Activated CD4-positive, alpha-beta T cell treated with anti-CD3 and anti-CD28 coated beads for 4 hours (primary cell): ENCODE data around the gene FDXACB1.
A peak's percentile ranks its signal among the peaks of the same experiment; 100 is the strongest.
"Not testable (repeated sequence)": the region's sequence is repeated elsewhere in the genome, so short reads cannot be mapped to it uniquely, and the experiment has no call there.

Experiments
- DNase-seq, 2 donors: peaks; one replicate each; pipeline ENCODE4 v3.0.0-alpha.2; 2020

FDXACB1 gene

GRCh38 chr11:111909378-111909777, 30.4 kb upstream of the FDXACB1 start:
- no peak for DNase-seq

DNA sequence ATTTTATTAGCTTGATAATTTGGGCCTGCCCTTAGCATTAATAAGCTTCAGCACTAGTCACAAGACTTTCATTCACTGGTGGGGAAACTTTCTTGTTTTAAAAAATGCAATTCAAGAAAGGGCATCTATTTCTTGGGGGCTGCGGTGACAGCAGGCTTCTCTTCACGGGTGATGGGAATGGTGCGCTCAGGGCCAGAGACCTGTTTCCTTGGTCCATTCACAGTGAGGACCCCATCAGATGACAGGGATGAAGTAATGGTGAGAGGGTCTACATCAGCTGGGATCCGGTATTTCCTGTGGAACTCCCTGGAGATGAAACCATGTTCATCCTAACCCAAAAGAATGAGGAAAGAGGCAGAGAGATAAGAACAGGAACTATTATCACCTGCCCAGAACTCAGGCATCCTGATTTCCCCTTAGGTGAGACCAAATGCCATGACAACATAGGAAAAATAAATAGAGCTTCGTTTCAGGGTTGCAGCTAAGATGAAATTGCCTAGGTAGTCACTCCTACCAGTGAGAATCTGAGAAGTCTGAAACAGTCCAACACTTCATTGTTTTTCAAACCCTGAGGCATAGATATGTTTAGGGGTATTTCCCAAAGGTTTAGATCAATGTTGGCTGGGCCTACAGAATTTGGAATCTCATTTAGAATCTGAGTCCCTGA, 29.8 kb upstream of the FDXACB1 start:
- DNase-seq = no peak

GRCh38 chr11:111906680-111907079, 27.7 kb upstream of the FDXACB1 start:
- DNase-seq = no peak

GRCh38 chr11:111905411-111905810, 26.4 kb upstream of the FDXACB1 start:
- DNase-seq = no peak

- no peak for DNase-seq
These were observed 7.9 kb upstream of the FDXACB1 start for GRCh38 chr11:111886844-111887243.

DNA sequence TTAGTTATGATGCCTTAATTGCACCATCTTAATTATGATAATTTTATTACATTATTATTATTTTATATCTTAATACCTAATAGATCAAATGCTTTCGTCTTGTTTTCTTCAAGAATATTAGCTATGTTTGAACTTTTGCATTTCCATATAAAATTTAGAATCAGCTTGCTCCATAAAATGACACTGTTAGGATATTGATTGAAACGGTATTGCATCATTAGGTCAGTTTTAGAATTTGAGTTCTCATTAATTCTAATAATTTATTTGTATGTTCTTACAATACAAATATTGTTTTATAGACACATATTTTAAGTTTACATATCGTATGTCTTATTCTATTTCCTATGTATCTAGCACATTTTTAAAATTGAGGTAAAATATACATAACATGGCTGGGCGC, 7.1 kb upstream of the FDXACB1 start:
- DNase-seq = no peak

DNA sequence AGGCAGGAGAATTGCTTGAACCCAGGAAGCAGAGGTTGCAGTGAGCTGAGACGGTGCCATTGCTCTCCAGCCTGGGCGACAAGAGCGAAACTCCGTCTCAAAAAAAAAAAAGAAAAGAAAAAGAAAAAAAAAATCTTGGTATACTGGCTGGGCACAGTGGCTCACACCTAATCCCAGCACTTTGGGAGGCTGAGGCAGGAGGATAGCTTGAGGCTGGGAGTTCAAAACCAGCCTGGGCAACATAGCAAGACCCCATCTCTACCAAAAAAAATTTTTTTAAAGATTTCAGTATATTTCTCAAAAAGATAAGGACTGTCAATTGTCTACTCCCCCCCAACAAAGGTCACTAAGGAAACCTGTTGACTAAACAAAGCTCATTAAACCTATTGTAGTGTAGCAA, 6.1 kb upstream of the FDXACB1 start:
- DNase-seq = not testable (repeated sequence)

DNA sequence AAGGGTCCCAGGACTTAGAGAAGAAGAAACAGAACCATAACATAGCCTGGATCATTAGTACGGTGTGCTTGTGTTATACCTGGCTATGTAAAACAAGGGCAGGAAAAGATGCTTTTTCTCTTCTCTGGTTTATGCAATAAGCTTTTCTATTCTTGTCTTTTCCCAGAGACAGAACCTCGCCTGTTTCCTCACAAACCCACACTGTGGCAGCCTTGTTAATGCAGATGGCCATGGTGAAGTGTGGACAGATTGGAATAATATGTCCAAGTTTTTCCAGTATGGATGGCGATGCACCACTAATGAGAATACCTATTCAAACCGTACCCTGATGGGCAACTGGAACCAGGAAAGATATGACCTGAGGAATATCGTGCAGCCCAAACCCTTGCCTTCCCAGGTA, 3.2 kb upstream of the FDXACB1 start:
- no peak for DNase-seq

DNA sequence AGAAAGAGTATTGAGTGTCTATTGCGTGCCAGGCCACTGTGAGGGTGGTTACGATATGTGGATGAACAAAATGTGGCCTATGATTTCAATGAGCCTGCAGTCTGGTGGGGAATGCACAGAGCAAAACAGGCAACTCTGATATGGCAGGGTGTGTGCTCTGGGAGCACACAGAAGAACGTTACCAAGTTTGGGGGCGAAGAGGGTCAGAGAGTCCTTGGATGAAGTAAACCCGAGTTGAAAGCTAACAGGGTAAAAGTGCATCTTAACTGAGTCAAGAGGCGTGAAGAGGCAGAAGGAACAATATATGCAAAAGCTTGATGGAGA, 634 bp upstream of the FDXACB1 start:
- DNase-seq = no peak

GRCh38 chr11:111878385-111878848, 548 bp downstream of the FDXACB1 start:
- DNase-seq = no peak

GRCh38 chr11:111871693-111872161, 7.2 kb downstream of the FDXACB1 start:
- DNase-seq = no peak

GRCh38 chr11:111870886-111871692, 7.9 kb downstream of the FDXACB1 start, which contains the start of gene ALG9:
Gene ALG9, minus strand, starts transcription at chr11:111871581. Its CDS starts 99 bp downstream, at chr11:111871482.
- DNase-seq = peak; percentile 85 to 93

DNA sequence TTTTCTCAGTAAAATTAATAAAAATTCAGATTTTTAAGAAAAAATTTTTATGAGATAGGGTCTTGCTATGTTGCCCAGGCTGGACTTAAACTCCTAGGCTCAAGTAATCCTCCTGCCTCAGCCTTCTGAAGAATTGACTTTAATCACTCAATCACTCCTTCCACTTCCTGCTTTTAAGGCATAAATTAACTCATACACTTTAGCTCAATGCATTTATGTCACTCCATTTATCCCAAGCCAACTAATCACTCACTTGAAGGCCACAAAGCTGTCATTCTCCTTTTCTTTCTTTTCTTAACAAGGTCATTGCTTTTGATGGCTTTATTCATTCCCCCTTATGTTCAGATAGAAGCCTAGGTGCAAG, 8.5 kb downstream of the FDXACB1 start:
- no peak for DNase-seq

DNA sequence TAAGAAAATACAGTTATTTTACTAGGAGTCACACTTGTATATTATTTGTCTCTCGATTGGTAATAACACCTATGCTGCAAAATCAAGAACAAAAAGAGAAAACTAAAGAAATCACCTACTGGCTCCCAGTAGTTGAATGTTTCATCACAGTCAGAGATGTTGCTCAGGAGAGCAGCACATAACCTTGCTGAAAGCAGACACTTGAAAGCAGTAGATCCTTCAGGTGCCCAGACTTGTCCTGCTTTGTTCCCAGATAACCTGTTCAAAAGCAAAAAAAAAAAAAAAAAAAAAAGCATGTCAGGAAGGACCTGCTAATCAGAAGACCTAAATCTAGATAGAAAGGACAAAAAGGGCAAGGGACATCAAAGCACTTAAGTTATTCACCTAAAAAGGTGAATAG, 8.9 kb downstream of the FDXACB1 start:
- DNase-seq = no peak

GRCh38 chr11:111860257-111860656, 18.7 kb downstream of the FDXACB1 start:
- no peak for DNase-seq

DNA sequence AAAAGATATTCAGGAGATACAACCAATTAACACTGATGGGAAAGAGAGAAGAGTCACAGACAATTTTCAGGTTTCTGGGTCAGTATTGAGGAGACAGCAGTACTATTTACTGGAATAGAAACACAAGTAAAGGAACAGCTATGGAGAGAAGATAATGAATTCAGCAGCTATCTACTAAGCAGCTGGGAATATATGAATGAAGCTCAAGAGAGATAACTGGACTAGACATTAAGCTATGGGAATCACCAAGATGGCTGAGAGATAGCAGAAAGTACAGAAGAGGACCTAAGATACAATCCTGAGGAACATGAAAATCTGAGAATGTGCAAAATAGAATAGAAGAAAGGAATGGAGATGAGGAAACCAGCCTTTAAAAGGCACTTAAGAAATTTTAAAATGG, 23.5 kb downstream of the FDXACB1 start:
- no peak for DNase-seq

DNA sequence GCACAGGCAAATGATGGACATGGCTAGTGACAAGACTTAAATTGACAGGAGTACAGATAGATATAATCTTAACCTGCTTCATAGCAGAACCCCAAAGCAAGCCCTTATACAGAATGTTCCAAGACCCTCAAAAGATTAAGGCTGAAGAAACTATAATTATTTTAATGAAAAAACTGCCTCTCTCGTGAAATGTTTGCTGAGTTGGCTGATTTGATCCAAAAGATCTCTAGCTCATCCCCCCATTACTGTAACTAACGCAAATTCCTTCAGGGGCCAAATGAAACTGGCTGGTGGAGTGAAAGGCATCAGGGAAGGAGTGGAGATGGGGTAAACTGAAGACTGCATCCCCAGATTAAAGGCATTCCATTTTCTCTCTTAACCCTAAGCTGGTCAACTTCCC, 26.9 kb downstream of the FDXACB1 start:
- no peak for DNase-seq

- no peak for DNase-seq
These were observed 27.3 kb downstream of the FDXACB1 start for GRCh38 chr11:111851636-111852035.

DNA sequence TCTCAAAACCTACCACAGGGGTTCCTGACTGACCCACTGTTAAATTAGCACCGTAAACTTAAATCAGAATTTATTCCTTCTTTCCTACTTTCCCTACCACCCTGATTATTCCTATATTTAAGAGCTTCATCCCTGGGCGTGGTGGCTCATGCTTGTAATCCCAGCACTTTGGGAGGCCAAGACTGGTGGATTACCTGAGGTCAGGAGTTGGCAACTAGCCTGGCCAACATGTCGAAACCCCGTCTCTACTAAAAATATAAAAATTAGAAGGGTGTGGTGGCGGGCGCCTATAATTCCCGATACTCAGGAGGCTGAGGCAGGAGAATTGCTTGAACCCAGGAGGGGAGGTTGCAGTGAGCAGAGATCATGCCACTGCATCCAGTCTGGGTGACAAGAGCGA, 27.9 kb downstream of the FDXACB1 start:
- no peak for DNase-seq

- no peak for DNase-seq
These were observed 29.3 kb downstream of the FDXACB1 start for GRCh38 chr11:111849631-111850030.

DNA sequence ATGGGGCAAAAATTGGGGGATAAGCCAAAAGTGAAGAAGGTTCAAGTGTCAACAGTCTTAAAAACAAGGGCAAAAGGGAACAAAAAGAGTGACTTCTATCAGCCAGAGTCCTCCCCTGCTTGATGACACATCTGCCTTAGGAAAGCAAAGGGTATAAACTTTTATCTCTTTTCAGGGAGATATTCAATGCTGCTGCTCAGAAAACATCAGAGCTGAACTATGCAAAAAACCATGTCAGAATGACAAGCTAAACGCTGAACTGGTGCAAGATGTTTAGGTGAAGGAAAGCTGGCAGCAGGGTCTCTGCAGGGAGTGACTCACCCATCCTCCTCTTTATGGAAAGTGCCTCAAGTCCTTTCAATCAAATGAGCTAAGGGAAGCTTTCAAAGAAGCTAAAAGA, 32.3 kb downstream of the FDXACB1 start:
- DNase-seq = no peak

DNA sequence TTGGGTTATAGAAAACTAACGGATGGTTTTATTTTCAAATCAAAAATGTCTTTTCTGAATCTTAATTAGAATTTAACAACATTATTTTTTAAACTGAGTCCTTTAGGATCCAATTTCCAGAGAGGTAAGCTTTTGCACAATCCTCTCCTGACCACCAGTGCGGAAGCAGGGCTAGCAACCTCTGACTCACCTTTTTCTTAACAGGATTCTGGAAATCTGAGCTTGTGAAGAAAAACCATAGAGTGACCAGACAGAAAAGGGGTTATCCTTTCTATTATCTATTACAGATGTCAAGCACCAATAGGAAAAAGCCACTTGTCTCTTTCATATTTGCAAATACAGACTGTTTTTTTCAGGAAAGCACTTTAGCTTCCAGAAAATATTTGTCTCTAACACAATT, 32.9 kb downstream of the FDXACB1 start:
- no peak for DNase-seq

DNA sequence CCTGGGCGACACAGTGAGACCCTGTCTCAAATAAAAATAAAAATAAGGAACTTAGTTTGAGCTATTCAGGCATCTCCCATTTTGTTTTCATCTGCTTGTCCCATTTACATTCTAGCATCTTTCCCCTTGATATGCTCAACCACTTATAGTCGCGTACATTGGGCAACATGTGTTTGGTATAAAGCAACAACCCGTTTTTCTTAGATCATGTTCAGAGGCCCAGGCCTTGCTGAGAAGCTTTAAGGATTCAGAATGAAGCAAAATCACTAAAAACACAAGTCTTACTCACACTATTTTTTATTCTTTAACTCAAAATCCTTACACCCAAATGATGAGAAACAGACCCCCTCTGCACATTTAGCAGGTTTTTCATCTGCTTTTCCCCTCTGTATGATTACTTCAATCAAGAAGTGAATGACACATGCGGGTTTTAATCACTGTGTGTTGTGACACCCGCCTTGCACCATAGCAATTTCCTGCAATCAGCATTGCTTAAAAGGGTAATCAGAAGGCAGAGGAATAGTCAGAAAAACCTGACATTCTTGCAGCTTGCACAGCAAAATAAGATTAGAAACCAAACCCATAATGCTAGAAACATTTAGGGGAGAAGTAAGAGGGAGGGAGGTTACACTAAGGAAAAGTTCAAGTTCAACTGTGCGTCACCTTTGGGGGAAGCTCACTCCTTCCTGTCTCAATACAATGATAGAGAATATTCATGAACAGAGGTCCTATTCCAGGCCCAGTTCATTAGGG, 33.5 kb downstream of the FDXACB1 start:
- no peak for DNase-seq

DNA sequence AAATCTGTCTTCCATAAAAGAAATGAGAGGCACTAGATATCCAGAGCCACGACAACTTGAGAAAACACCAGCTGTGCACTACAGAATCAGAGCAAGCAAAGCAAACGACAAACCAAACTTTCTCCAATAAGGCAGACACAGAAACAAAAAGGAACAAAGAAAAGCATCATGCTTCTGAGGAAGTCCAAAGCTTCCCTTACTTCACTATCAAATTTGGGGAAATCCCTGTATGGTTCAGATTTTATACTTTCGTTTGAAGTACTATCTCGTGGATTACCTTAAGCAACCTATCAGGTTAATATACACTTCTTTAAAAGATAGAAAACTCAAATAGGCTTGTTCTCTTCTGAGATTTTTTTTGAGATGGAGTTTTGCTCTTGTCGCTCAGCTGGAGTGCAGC, 35.3 kb downstream of the FDXACB1 start:
- DNase-seq = no peak
